ENCODE measurements around the gene HTR3C.

HTR3C gene

GRCh38 chr3:184096811-184097383 is 44.0 kb downstream of the HTR3C start, which contains the start of gene HTR3E:
Gene HTR3E (plus strand): TSS chr3:184097064. CDS start chr3:184097530, 466 bp downstream.
- DNase-seq: no peak

- DNase-seq: no peak
Observed at GRCh38 chr3:184097556-184097955, 44.7 kb downstream of the HTR3C start.

GRCh38 chr3:184099806-184100686 is 47.2 kb downstream of the HTR3C start:
- no peak for DNase-seq

Measured in NCI-H774 (cell line).